Activated CD8-positive, alpha-beta memory T cell treated with anti-CD3 and anti-CD28 coated beads for 1 hour (primary cell): ENCODE data around the gene CD4.

Source experiments
- DNase-seq, 2 donors: peaks; one replicate each; pipeline ENCODE4 v3.0.0-alpha.2; 2020; ENCODE audit warnings: low read depth in 1 of 2; ENCODE audit errors: extremely low read depth in 1 of 2

CD4 gene

GRCh38 chr12:6777386-6777785, 11.9 kb upstream of the CD4 start:
- DNase-seq = no peak

- no peak for DNase-seq
Observed at GRCh38 chr12:6778217-6778573, 11.1 kb upstream of the CD4 start.

GRCh38 chr12:6778574-6779550, 10.5 kb upstream of the CD4 start:
- DNase-seq = peak; percentile 74 to 81

- no peak for DNase-seq
Observed at GRCh38 chr12:6779708-6780432, 9.5 kb upstream of the CD4 start.

- no peak for DNase-seq
Observed at GRCh38 chr12:6780573-6780972, 8.8 kb upstream of the CD4 start.

GRCh38 chr12:6782119-6782518, 7.2 kb upstream of the CD4 start:
- DNase-seq = no peak

GRCh38 chr12:6782850-6783566, 6.3 kb upstream of the CD4 start:
- no peak for DNase-seq

- no peak for DNase-seq
Observed at GRCh38 chr12:6783828-6784227, 5.5 kb upstream of the CD4 start.

- DNase-seq = no peak
Observed at GRCh38 chr12:6784296-6784695, 5.0 kb upstream of the CD4 start.

- DNase-seq = no peak
Observed at GRCh38 chr12:6784761-6785160, 4.6 kb upstream of the CD4 start.

GRCh38 chr12:6786416-6787094, 2.8 kb upstream of the CD4 start:
- no peak for DNase-seq

- DNase-seq = no peak
Observed at GRCh38 chr12:6787309-6787708, 2.0 kb upstream of the CD4 start.

GRCh38 chr12:6790496-6791150, 1.3 kb downstream of the CD4 start:
- no peak for DNase-seq

GRCh38 chr12:6791931-6792520, 2.7 kb downstream of the CD4 start:
- DNase-seq = no peak

- DNase-seq = no peak
Observed at GRCh38 chr12:6792522-6793201, 3.3 kb downstream of the CD4 start.

- no peak for DNase-seq
Observed at GRCh38 chr12:6795088-6795487, 5.8 kb downstream of the CD4 start.

- no peak for DNase-seq
Observed at GRCh38 chr12:6796576-6796975, 7.2 kb downstream of the CD4 start.

GRCh38 chr12:6799147-6799546, 9.8 kb downstream of the CD4 start:
- DNase-seq = no peak

- DNase-seq = no peak
Observed at GRCh38 chr12:6807170-6807569, 17.8 kb downstream of the CD4 start.
